Progenitor cell of endocrine pancreas (in vitro differentiated cells): Measurements from ENCODE around the gene CIAO3. TPM values are rescaled to one million over a fixed set of nuclear protein-coding genes. Genes with fewer than 3 reads are reported as not detected.

Source experiments
- DNase-seq: peaks from one replicate; pipeline ENCODE4 v3.0.0; 2021; ENCODE audit warnings: low spot score; ENCODE audit not compliant: unreplicated experiment
- H3K27ac Mint-ChIP-seq: 2 replicates; pipeline ENCODE4 v1.8.0; 2021; ENCODE audit warnings: mild to moderate bottlenecking, moderate library complexity, mixed read lengths
- H3K27me3 Mint-ChIP-seq: 2 replicates; pipeline ENCODE4 v1.8.0; 2021; ENCODE audit warnings: mixed read lengths
- H3K36me3 Mint-ChIP-seq: 2 replicates; pipeline ENCODE4 v1.8.0; 2022; ENCODE audit warnings: mixed read lengths; ENCODE audit not compliant: insufficient read depth
- H3K4me1 Mint-ChIP-seq: 2 replicates; pipeline ENCODE4 v1.8.0; 2021; ENCODE audit warnings: low read depth, mixed read lengths
- H3K4me3 Mint-ChIP-seq: 2 replicates; pipeline ENCODE4 v1.8.0; 2021; ENCODE audit warnings: low read depth, mild to moderate bottlenecking, moderate library complexity, mixed read lengths
- H3K9me3 Mint-ChIP-seq: 2 replicates; pipeline ENCODE4 v1.8.0; 2021; ENCODE audit warnings: low read depth, mixed read lengths
- microRNA-seq: library from miRNA; unstranded; fragments of <30 nt; microRNA quantifications from one replicate; pipeline ENCODE4 v1.1.0, GENCODE V29; 2020; ENCODE audit warnings: borderline number of aligned reads; ENCODE audit not compliant: unreplicated experiment
- total RNA-seq: library from RNA; stranded (reverse); gene quantifications from 2 replicates; pipeline ENCODE4 v1.2.1, GENCODE V29; 2021
- TF ChIP-seq, protein P1 (sequence below): fragments of 200-600 bp; sonication (generic); IDR thresholded peaks from one replicate; pipeline ENCODE4 v1.5.0; 2021; ENCODE audit warnings: antibody characterized with exemption, mild to moderate bottlenecking; ENCODE audit not compliant: unreplicated experiment

Gene CIAO3
- total RNA-seq, 1 donor from 2014 or later = 44.0 TPM

DNA sequence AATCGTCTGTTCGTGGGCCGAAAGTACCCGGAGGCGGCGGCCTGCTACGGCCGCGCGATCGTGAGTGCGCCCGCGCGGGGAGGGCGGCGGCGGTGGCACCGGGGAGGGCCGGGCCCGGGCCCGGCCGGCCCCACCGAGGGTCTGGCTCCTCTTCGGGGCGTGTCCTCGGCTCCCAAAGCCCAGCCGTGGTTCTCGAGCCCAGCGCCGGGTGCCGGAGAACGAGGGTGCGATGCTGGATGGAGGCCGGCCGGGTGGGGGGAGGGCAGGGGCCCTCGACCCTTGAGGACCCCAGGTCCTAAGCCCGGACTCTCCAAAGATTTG is 60.2 kb downstream of the CIAO3 start:
- peaks cover 7% of the 10 kb centered on the region for H3K36me3 Mint-ChIP-seq
- no peak overlapping the region for H3K27ac Mint-ChIP-seq
- no peaks in the 10 kb centered on the region for H3K27me3 Mint-ChIP-seq
- peaks cover 10% of the 10 kb centered on the region for H3K4me1 Mint-ChIP-seq
- H3K4me3 Mint-ChIP-seq = peak overlapping the region; percentile 79
- H3K9me3 Mint-ChIP-seq = no peaks in the 10 kb centered on the region
- TF ChIP-seq, protein P1, sequence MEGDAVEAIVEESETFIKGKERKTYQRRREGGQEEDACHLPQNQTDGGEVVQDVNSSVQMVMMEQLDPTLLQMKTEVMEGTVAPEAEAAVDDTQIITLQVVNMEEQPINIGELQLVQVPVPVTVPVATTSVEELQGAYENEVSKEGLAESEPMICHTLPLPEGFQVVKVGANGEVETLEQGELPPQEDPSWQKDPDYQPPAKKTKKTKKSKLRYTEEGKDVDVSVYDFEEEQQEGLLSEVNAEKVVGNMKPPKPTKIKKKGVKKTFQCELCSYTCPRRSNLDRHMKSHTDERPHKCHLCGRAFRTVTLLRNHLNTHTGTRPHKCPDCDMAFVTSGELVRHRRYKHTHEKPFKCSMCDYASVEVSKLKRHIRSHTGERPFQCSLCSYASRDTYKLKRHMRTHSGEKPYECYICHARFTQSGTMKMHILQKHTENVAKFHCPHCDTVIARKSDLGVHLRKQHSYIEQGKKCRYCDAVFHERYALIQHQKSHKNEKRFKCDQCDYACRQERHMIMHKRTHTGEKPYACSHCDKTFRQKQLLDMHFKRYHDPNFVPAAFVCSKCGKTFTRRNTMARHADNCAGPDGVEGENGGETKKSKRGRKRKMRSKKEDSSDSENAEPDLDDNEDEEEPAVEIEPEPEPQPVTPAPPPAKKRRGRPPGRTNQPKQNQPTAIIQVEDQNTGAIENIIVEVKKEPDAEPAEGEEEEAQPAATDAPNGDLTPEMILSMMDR = no peak
- DNase-seq = no peak

DNA sequence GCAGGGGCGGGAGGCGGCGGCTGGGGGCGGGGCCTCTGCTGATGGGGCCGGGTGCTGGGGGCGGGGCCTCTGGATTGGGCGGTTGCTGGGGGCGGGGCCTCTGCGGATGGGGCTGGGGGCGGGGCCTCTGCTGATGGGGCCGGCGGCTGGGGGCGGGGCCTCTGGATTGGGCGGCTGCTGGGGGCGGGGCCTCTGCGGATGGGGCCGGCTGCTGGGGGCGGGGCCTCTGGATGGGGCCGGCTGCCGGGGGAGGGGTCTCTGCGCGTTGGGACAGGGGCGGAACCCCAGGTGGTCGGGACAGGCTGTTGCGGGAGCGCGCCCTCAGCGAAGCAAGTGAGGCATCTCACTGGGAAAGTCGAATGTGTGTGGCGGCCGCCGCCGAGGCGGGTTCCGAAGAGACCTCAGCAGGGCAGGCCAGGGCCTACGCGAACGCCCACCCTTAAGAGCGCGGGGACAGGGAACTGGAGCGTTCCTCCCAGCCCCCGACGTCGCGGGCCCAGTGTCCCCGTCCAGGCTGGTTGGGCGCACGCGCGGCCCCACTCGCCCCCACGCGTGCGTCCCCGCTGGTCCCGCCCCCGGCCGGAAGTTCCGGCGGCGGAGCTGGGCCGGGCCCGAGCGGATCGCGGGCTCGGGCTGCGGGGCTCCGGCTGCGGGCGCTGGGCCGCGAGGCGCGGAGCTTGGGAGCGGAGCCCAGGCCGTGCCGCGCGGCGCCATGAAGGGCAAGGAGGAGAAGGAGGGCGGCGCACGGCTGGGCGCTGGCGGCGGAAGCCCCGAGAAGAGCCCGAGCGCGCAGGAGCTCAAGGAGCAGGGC is 60.8 kb downstream of the CIAO3 start, which contains the start of gene STUB1:
Gene STUB1, plus strand, starts transcription at position 597 of the 811 bp plus-strand sequence. Its CDS starts 116 bp downstream, at position 713.
- Mint-ChIP-seq H3K27me3 (peaks cover 2% of the 10 kb centered on the region), H3K4me1 (peaks cover 10% of the 10 kb centered on the region), H3K4me3 (peak within 1 kb of the TSS; percentile 79), H3K9me3 (no peaks in the 10 kb centered on the region), H3K27ac (peak within 1 kb of the TSS; percentile 85), H3K36me3 (peaks cover 7% of the 10 kb centered on the region)
- TF ChIP-seq, protein P1 = no peak
- peak; percentile 82 for DNase-seq

Small RNAs within 50 kb of the gene (microRNA-seq; reads per million reads assigned to microRNA genes)
- gene MIR662 = not detected

Other genes with a start within 250 kb of the CIAO3 start
- 53.9 and 57.4 TPM in 2 replicates for gene CAPN15, start 213.3 kb downstream of the CIAO3 start, total RNA-seq
- not detected in 2 replicates for gene PRR35, start 180.6 kb downstream of the CIAO3 start, total RNA-seq
- 0.51 and 1.4 TPM in 2 replicates for gene NHLRC4, start 174.0 kb downstream of the CIAO3 start, total RNA-seq
- 109 TPM in 2 replicates for gene PIGQ, start 171.0 kb downstream of the CIAO3 start, total RNA-seq
- gene RAB40C, start 150.9 kb downstream of the CIAO3 start, total RNA-seq = 29.0 and 30.6 TPM in 2 replicates
- 37.2 and 42.8 TPM in 2 replicates for gene WFIKKN1, start 110.0 kb downstream of the CIAO3 start, total RNA-seq
- 59.3 and 64.0 TPM in 2 replicates for gene METTL26, start 104.7 kb downstream of the CIAO3 start, total RNA-seq
- 26.3 and 31.4 TPM in 2 replicates for gene MCRIP2, start 99.2 kb downstream of the CIAO3 start, total RNA-seq
- gene WDR90, start 91.6 kb downstream of the CIAO3 start, total RNA-seq = 109 and 117 TPM in 2 replicates
- gene RHOT2, start 72.9 kb downstream of the CIAO3 start, total RNA-seq = 153 and 167 TPM in 2 replicates
- 5.0 and 5.2 TPM in 2 replicates for gene RHBDL1, start 65.3 kb downstream of the CIAO3 start, total RNA-seq
- gene STUB1, start 60.6 kb downstream of the CIAO3 start, total RNA-seq = 76.8 and 87.1 TPM in 2 replicates
- gene JMJD8, start 56.7 kb downstream of the CIAO3 start, total RNA-seq = 52.2 and 55.1 TPM in 2 replicates
- 18.1 and 18.9 TPM in 2 replicates for gene WDR24, start 50.6 kb downstream of the CIAO3 start, total RNA-seq
- gene FBXL16, start 35.2 kb downstream of the CIAO3 start, total RNA-seq = 4.3 TPM in 2 replicates
- gene METRN, start 25.9 kb downstream of the CIAO3 start, total RNA-seq = 98.6 and 107 TPM in 2 replicates
- gene ANTKMT, start 19.9 kb downstream of the CIAO3 start, total RNA-seq = 44.2 and 44.9 TPM in 2 replicates
- gene CCDC78, start 14.6 kb downstream of the CIAO3 start, total RNA-seq = 2.5 and 3.2 TPM in 2 replicates
- gene HAGHL, start 13.9 kb downstream of the CIAO3 start, total RNA-seq = 8.1 and 9.2 TPM in 2 replicates
- gene MSLN, start 19.7 kb upstream of the CIAO3 start, total RNA-seq = 0.50 TPM in 1 of 2 replicates, not detected in the other
- 23.5 and 26.8 TPM in 2 replicates for gene RPUSD1, start 47.4 kb upstream of the CIAO3 start, total RNA-seq
- 90.0 and 99.3 TPM in 2 replicates for gene CHTF18, start 47.6 kb upstream of the CIAO3 start, total RNA-seq
- gene GNG13, start 59.7 kb upstream of the CIAO3 start, total RNA-seq = not detected in 2 replicates
- gene LMF1, start 230.0 kb upstream of the CIAO3 start, total RNA-seq = 26.2 and 28.2 TPM in 2 replicates
- gene SOX8, start 240.8 kb upstream of the CIAO3 start, total RNA-seq = 6.7 and 7.1 TPM in 2 replicates